HL-60 (cell line): ENCODE results near the gene ZNF638.

Source experiments
- DNase-seq, 2 experiments: peaks; one replicate each; pipeline ENCODE4 v3.0.0-alpha.2; 2010 to 2020; ENCODE audit warnings: low read depth in 1 of 2, low spot score in 1 of 2
- H3K27ac ChIP-seq: fragments of 250-450 bp; sonication (Bioruptor Pico); replicated peaks from 2 replicates; pipeline ENCODE4 v1.5.1; 2020; ENCODE audit warnings: mild to moderate bottlenecking, moderate library complexity
- H3K27me3 ChIP-seq: fragments of 250-450 bp; sonication (Bioruptor Pico); 2 replicates; pipeline ENCODE4 v1.5.1; 2021; ENCODE audit warnings: mild to moderate bottlenecking, moderate library complexity; ENCODE audit not compliant: insufficient read depth, poor library complexity, severe bottlenecking
- H3K4me3 ChIP-seq: replicated peaks from 2 replicates; pipeline ENCODE4 v1.5.1; 2011; ENCODE audit warnings: mild to moderate bottlenecking, control low read depth, low read length; ENCODE audit not compliant: insufficient read depth
- CTCF ChIP-seq: IDR thresholded peaks from one replicate; pipeline ENCODE4 v1.5.1; 2011; ENCODE audit warnings: low read length, control low read depth, inconsistent platforms; ENCODE audit not compliant: insufficient read depth
- GABPA ChIP-seq: IDR thresholded peaks from 2 replicates; pipeline ENCODE4 v1.6.1; 2012; ENCODE audit warnings: low read depth
- POLR2AphosphoS5 ChIP-seq: IDR thresholded peaks from 2 replicates; pipeline ENCODE4 v1.6.1; 2012; ENCODE audit warnings: low read depth
- SPI1 ChIP-seq: IDR thresholded peaks from 2 replicates; pipeline ENCODE4 v1.6.1; 2012; ENCODE audit warnings: low read depth, mild to moderate bottlenecking, borderline replicate concordance
- TF ChIP-seq, protein P1 (sequence below): IDR thresholded peaks from 2 replicates; pipeline ENCODE4 v1.6.1; 2012; ENCODE audit warnings: low read depth; ENCODE audit not compliant: insufficient replicate concordance

The ZNF638 gene

DNA sequence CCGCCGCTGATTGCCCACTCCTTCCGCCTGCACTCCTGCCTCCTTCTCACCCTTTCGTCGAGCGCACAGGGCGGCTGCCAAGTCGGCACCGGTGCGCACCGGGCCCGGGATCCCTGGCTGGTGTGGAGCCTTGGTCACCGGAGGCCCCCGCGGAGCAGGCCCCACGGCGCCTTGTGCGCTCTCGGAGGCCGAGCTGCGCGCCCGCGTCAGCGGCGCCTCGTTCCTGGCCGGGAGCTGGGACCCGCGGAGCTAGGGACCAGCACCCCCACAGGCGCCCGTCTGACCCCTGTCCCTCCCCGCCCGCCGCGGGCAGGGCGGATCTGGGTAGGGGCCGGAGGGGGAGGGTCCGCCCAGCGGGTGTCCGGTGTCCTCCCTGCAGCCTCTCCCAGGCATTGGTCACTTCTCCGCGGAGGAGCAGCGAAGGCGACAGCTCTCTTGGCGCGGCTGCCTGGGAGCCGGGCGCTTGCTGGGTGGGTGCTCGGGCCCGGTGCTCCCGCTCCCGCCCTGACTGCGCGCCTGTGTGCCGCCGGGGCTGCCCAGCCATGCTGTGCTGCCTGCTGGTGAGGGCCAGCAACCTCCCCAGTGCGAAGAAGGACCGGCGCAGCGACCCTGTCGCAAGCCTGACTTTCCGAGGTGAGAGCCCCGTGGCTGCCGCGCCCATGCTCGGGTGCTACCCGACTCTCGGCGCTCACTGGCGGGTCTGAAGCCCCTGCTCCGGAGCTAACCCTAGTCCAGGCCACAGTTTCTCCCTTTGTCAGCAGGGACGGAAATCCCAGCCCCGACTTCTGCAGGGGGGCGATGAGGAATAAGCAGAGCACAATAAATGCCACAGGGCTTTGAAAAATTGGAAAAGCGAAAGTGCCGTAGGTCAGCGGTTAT, 135.0 kb downstream of the ZNF638 start:
- Histone ChIP-seq H3K4me3 (peak overlapping the region; percentile 54), H3K27ac (0 out of 2 replicates have a peak overlapping the region, but pooled peaks have one; percentile 11), H3K27me3 (peaks cover 33% of the 10 kb centered on the region)
- DNase-seq, result no peak
- TF ChIP-seq, protein P1, sequence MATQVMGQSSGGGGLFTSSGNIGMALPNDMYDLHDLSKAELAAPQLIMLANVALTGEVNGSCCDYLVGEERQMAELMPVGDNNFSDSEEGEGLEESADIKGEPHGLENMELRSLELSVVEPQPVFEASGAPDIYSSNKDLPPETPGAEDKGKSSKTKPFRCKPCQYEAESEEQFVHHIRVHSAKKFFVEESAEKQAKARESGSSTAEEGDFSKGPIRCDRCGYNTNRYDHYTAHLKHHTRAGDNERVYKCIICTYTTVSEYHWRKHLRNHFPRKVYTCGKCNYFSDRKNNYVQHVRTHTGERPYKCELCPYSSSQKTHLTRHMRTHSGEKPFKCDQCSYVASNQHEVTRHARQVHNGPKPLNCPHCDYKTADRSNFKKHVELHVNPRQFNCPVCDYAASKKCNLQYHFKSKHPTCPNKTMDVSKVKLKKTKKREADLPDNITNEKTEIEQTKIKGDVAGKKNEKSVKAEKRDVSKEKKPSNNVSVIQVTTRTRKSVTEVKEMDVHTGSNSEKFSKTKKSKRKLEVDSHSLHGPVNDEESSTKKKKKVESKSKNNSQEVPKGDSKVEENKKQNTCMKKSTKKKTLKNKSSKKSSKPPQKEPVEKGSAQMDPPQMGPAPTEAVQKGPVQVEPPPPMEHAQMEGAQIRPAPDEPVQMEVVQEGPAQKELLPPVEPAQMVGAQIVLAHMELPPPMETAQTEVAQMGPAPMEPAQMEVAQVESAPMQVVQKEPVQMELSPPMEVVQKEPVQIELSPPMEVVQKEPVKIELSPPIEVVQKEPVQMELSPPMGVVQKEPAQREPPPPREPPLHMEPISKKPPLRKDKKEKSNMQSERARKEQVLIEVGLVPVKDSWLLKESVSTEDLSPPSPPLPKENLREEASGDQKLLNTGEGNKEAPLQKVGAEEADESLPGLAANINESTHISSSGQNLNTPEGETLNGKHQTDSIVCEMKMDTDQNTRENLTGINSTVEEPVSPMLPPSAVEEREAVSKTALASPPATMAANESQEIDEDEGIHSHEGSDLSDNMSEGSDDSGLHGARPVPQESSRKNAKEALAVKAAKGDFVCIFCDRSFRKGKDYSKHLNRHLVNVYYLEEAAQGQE, result no peak
- TF ChIP-seq GABPA, result no peak
- TF ChIP-seq CTCF, result no peak
- TF ChIP-seq SPI1, result no peak
- TF ChIP-seq POLR2AphosphoS5, result no peak

GRCh38 chr2:71467180-71467815, 135.7 kb downstream of the ZNF638 start:
- TF ChIP-seq, protein P1, result no peak
- Histone ChIP-seq H3K27me3 (peaks cover 33% of the 10 kb centered on the region), H3K27ac (no peak overlapping the region), H3K4me3 (peak overlapping the region; percentile 54)
- DNase-seq, result no peak

DNA sequence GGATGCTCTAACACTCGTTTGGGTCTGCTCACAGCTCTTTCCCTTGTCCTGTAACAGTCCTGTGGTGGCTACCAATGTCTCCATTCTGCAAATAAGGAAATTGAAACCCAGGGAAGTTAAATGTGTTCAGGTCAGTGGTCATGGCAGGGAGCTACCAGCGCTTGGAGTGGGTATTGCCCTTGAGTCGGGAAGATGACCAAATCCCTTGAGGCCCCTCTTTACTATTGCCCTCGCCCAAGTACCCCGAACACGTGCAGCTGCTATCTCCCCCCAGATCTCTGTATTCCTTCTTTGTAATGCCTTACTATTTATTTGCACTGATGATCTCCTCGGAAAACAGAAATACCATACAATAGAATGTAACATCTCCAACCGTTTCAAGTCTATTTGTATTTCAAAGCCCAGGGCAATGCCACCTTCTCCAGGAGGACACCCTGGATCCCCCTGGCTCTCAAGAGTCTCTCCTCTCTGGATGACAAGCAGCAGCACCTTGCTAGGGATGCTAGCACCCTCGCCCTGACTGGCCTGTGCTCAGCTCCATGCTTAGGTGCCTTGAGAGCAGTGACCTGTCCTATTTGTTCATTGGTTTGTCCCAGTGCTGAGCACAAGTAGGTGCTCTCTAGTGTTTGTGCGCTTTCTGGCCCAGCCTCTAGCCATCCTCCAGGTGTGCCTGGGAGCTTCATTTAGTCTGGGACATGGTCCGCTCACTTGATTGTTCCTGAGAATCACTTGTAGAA, 136.9 kb downstream of the ZNF638 start:
- no peak for DNase-seq
- peaks cover 33% of the 10 kb centered on the region for H3K27me3 ChIP-seq
- TF ChIP-seq, protein P1, result no peak
- TF ChIP-seq POLR2AphosphoS5 (no peak), GABPA (no peak), CTCF (no peak), SPI1 (no peak)
- H3K27ac ChIP-seq, result no peak overlapping the region
- no peak overlapping the region for H3K4me3 ChIP-seq
